OCI-LY7 (cell line): ENCODE measurements around the gene ZNF649.

Experiments used
- EZH2phosphoT487 ChIP-seq: fragments of 200-600 bp; sonication (generic); IDR thresholded peaks from 2 replicates; pipeline ENCODE4 v1.6.1; 2018; ENCODE audit warnings: low read depth, borderline replicate concordance, mild to moderate bottlenecking, mixed run types, antibody characterized with exemption, low read length, moderate library complexity, mixed read lengths
- TF ChIP-seq, protein P1 (sequence below): fragments of 200-600 bp; sonication (generic); conservative IDR thresholded peaks from 2 replicates; pipeline ENCODE4 v1.5.1; 2014; ENCODE audit warnings: mild to moderate bottlenecking, antibody characterized with exemption, low read length, moderate library complexity, mixed read lengths

DNA sequence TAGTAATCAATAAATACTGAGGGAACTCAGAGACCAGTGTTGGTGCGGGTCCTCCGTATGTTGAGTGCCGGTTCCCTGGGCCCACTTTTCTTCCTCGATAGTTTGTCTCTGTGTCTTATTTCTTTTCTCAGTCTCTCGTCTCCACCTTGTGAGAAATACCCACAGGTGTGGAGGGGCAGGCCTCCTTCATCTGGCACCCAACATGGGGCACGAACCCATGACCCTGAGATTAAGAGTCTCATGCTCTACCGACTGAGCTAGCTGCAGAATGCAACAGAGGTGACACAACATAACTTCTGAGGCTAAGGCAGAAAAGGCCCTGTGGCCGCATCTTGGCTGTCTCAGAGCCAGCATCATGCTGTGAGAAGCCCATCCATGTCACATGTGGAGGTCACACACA is 17.1 kb upstream of the ZNF649 start:
- TF ChIP-seq, protein P1, sequence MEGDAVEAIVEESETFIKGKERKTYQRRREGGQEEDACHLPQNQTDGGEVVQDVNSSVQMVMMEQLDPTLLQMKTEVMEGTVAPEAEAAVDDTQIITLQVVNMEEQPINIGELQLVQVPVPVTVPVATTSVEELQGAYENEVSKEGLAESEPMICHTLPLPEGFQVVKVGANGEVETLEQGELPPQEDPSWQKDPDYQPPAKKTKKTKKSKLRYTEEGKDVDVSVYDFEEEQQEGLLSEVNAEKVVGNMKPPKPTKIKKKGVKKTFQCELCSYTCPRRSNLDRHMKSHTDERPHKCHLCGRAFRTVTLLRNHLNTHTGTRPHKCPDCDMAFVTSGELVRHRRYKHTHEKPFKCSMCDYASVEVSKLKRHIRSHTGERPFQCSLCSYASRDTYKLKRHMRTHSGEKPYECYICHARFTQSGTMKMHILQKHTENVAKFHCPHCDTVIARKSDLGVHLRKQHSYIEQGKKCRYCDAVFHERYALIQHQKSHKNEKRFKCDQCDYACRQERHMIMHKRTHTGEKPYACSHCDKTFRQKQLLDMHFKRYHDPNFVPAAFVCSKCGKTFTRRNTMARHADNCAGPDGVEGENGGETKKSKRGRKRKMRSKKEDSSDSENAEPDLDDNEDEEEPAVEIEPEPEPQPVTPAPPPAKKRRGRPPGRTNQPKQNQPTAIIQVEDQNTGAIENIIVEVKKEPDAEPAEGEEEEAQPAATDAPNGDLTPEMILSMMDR = no peak
- no peak for TF ChIP-seq EZH2phosphoT487
